HEK293 (cell line): ENCODE data around the gene PSORS1C1.

Experiments used
- CTCF ChIA-PET: fragments of 350-600 bp; formaldehyde crosslinking; extraction: SDS; loops from one replicate; lab custom pipeline; 2021; ENCODE audit warnings: antibody characterized with exemption; lab: Yijun Ruan, JAX
- POLR2A ChIA-PET: fragments of 300-600 bp; formaldehyde crosslinking; extraction: SDS; loops from one replicate; lab custom pipeline; 2020; ENCODE audit warnings: antibody characterized with exemption, inconsistent platforms; lab: Yijun Ruan, JAX
- H3K27ac ChIP-seq: fragments of 200-500 bp; sonication (Bioruptor generic); 2 replicates; pipeline ENCODE4 v1.5.1; 2014; ENCODE audit warnings: low read depth, low read length, control low read depth, inconsistent platforms; ENCODE audit errors: extremely low read depth
- H3K36me3 ChIP-seq, 2 experiments: fragments of 200-500 bp in 1 of 2; sonication (Bioruptor generic) in 1 of 2; 1 replicate in 1 of 2; 2 replicates in 1 of 2; pipeline ENCODE4 v1.5.1; 2014 to 2017; ENCODE audit warnings: inconsistent platforms in 2 of 2, low read length in 2 of 2; ENCODE audit not compliant: control insufficient read depth in 2 of 2, insufficient read depth in 1 of 2
- H3K4me1 ChIP-seq: fragments of 200-500 bp; sonication (Bioruptor generic); 2 replicates; pipeline ENCODE4 v1.5.1; 2014; ENCODE audit warnings: mild to moderate bottlenecking, low read length, inconsistent platforms; ENCODE audit not compliant: control insufficient read depth, insufficient read depth
- H3K4me3 ChIP-seq: 2 replicates; pipeline ENCODE4 v1.5.1; 2011; ENCODE audit warnings: low read depth, mild to moderate bottlenecking, control low read depth, low read length, moderate library complexity
- H3K9me3 ChIP-seq: fragments of 200-500 bp; sonication (Bioruptor generic); 2 replicates; pipeline ENCODE4 v1.5.1; 2014; ENCODE audit warnings: low read depth, low read length, inconsistent platforms; ENCODE audit not compliant: control insufficient read depth, insufficient read depth
- SCRT2 ChIP-seq: fragments of 450-650 bp; formaldehyde crosslinking; IDR thresholded peaks from 2 replicates; pipeline ENCODE4 v1.5.1; 2016; ENCODE audit warnings: missing biosample characterization, missing genetic modification characterization
- SETDB1 ChIP-seq: IDR thresholded peaks from one replicate; pipeline ENCODE4 v1.6.1; 2017; ENCODE audit warnings: mild to moderate bottlenecking, low read length, moderate library complexity, mixed read lengths; ENCODE audit not compliant: insufficient read length
- ZBTB21 ChIP-seq: fragments of 450-650 bp; formaldehyde crosslinking; IDR thresholded peaks from 2 replicates; pipeline ENCODE4 v1.5.1; 2017; ENCODE audit warnings: missing biosample characterization, missing genetic modification characterization
- ZFHX2 ChIP-seq: fragments of 450-650 bp; formaldehyde crosslinking; conservative IDR thresholded peaks from 2 replicates; pipeline ENCODE4 v1.5.1; 2016; ENCODE audit warnings: missing biosample characterization, missing genetic modification characterization
- ZNF112 ChIP-seq: fragments of 450-650 bp; formaldehyde crosslinking; IDR thresholded peaks from 2 replicates; pipeline ENCODE4 v1.5.0; 2017; ENCODE audit warnings: missing biosample characterization, missing genetic modification characterization
- ZNF175 ChIP-seq: fragments of 450-650 bp; formaldehyde crosslinking; IDR thresholded peaks from 2 replicates; pipeline ENCODE4 v1.5.1; 2016; ENCODE audit warnings: missing biosample characterization, missing genetic modification characterization
- ZNF23 ChIP-seq: fragments of 450-650 bp; formaldehyde crosslinking; IDR thresholded peaks from 2 replicates; pipeline ENCODE4 v1.5.1; 2016; ENCODE audit warnings: missing biosample characterization, missing genetic modification characterization, borderline replicate concordance
- ZNF341 ChIP-seq: fragments of 450-650 bp; formaldehyde crosslinking; IDR thresholded peaks from 2 replicates; pipeline ENCODE4; 2016; ENCODE audit warnings: low read depth, missing biosample characterization, missing genetic modification characterization
- ZNF366 ChIP-seq: fragments of 450-650 bp; formaldehyde crosslinking; conservative IDR thresholded peaks from 2 replicates; pipeline ENCODE4 v1.5.1; 2016; ENCODE audit warnings: missing biosample characterization, missing genetic modification characterization
- ZNF391 ChIP-seq: fragments of 450-650 bp; formaldehyde crosslinking; IDR thresholded peaks from 2 replicates; pipeline ENCODE4 v1.5.1; 2016; ENCODE audit warnings: low read depth, missing biosample characterization, missing genetic modification characterization, borderline replicate concordance
- ZNF423 ChIP-seq: fragments of 450-650 bp; formaldehyde crosslinking; IDR thresholded peaks from 2 replicates; pipeline ENCODE4 v1.5.1; 2016; ENCODE audit warnings: missing biosample characterization, missing genetic modification characterization
- ZNF501 ChIP-seq: fragments of 450-650 bp; formaldehyde crosslinking; IDR thresholded peaks from 2 replicates; pipeline ENCODE4 v1.5.1; 2016; ENCODE audit warnings: missing biosample characterization, missing genetic modification characterization
- ZNF548 ChIP-seq: fragments of 450-650 bp; formaldehyde crosslinking; IDR thresholded peaks from 2 replicates; pipeline ENCODE4 v1.5.1; 2016; ENCODE audit warnings: missing biosample characterization, missing genetic modification characterization
- ZNF654 ChIP-seq: fragments of 450-650 bp; formaldehyde crosslinking; IDR thresholded peaks from 2 replicates; pipeline ENCODE4 v1.5.1; 2016; ENCODE audit warnings: low read depth, missing biosample characterization, missing genetic modification characterization
- TF ChIP-seq, protein P1 (sequence below): fragments of 450-650 bp; formaldehyde crosslinking; conservative IDR thresholded peaks from 2 replicates; pipeline ENCODE4 v1.5.1; 2016; ENCODE audit warnings: low read depth, missing biosample characterization, missing genetic modification characterization
- TF ChIP-seq, protein P2 (sequence below): fragments of 450-650 bp; formaldehyde crosslinking; IDR thresholded peaks from 2 replicates; pipeline ENCODE4 v1.5.1; 2017; ENCODE audit warnings: missing biosample characterization, mild to moderate bottlenecking, missing genetic modification characterization, moderate library complexity
- TF ChIP-seq, protein P3 (sequence below): fragments of 450-650 bp; formaldehyde crosslinking; IDR thresholded peaks from 2 replicates; pipeline ENCODE4 v1.5.1; 2016; ENCODE audit warnings: missing biosample characterization, missing genetic modification characterization
- TF ChIP-seq, protein P4 (sequence below): fragments of 450-650 bp; formaldehyde crosslinking; IDR thresholded peaks from 2 replicates; pipeline ENCODE4 v1.5.1; 2016; ENCODE audit warnings: missing biosample characterization, missing genetic modification characterization, borderline replicate concordance

Gene PSORS1C1

DNA sequence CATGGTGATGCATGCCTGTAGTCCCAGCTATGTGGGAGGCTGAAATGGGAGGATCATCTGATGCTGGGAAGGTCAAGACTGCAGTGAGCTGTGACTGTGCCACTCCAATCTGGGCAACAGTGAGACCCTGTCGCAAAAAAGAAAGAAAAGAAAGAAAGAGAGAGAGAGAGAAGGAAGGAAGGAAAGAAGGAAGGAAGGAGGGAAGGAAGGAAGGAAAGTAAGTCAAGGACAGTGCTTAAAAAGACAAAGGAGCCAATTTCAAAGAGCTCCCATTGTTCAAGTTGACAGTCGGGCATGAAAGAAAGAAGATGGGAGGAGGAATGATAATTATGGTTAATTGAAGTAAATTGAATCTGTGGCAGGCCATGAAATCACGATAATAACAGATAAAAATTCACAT, 18.4 kb upstream of the PSORS1C1 start:
- Histone ChIP-seq H3K9me3 (no peaks in the 10 kb centered on the region), H3K4me1 (no peaks in the 10 kb centered on the region), H3K27ac (no peak overlapping the region), H3K4me3 (no peak overlapping the region), H3K36me3 (no peaks in the 10 kb centered on the region)
- ChIA-PET POLR2A (no interaction called here), CTCF (interaction anchor here (0.5 to 5.3 kb wide), 10 partner anchors 9 to 563 kb away, joined by 3 to 29 read pairs (median 3); no protein-coding TSS in a partner anchor)
- TF ChIP-seq ZBTB21 (tag by site-specific recombination) (no peak), ZNF501 (no peak), ZNF23 (tag by site-specific recombination) (no peak), ZNF341 (tag by site-specific recombination) (no peak), ZFHX2 (no peak), ZNF112 (no peak), ZNF366 (tag by site-specific recombination) (peak; percentile 76)
- TF ChIP-seq, protein P1, sequence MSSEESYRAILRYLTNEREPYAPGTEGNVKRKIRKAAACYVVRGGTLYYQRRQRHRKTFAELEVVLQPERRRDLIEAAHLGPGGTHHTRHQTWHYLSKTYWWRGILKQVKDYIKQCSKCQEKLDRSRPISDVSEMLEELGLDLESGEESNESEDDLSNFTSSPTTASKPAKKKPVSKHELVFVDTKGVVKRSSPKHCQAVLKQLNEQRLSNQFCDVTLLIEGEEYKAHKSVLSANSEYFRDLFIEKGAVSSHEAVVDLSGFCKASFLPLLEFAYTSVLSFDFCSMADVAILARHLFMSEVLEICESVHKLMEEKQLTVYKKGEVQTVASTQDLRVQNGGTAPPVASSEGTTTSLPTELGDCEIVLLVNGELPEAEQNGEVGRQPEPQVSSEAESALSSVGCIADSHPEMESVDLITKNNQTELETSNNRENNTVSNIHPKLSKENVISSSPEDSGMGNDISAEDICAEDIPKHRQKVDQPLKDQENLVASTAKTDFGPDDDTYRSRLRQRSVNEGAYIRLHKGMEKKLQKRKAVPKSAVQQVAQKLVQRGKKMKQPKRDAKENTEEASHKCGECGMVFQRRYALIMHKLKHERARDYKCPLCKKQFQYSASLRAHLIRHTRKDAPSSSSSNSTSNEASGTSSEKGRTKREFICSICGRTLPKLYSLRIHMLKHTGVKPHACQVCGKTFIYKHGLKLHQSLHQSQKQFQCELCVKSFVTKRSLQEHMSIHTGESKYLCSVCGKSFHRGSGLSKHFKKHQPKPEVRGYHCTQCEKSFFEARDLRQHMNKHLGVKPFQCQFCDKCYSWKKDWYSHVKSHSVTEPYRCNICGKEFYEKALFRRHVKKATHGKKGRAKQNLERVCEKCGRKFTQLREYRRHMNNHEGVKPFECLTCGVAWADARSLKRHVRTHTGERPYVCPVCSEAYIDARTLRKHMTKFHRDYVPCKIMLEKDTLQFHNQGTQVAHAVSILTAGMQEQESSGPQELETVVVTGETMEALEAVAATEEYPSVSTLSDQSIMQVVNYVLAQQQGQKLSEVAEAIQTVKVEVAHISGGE = no peak

DNA sequence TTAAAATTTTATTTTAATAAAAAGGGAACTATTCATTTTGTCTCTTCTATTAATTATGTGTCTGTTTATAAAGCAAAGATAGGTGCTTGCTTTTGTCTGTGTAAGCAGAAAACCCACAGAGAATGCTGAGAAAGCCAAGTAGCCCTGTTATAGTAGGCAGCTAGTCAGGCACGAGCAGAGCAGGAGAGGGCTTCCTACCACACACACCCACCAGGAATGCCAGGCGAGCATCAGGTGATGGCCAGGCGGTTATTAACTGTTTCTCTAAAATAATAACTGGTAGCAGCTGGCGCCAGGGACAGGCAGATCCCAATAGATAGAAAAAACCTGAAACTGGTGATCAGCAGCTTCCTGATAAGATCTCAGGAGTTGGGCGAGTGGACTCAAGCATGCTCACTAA, 17.9 kb upstream of the PSORS1C1 start:
- Histone ChIP-seq H3K4me3 (no peak overlapping the region), H3K27ac (no peak overlapping the region), H3K4me1 (no peaks in the 10 kb centered on the region), H3K9me3 (no peaks in the 10 kb centered on the region), H3K36me3 (no peaks in the 10 kb centered on the region)
- CTCF ChIA-PET = interaction anchor here (0.5 to 5.3 kb wide), 10 partner anchors 10 to 563 kb away, joined by 3 to 29 read pairs (median 3); no protein-coding TSS in a partner anchor
- POLR2A ChIA-PET = interaction anchor here (0.7 kb wide), 1 partner anchor 409 kb away, joined by 5 read pairs; no protein-coding TSS in a partner anchor
- no peak for TF ChIP-seq SETDB1
- TF ChIP-seq, protein P2, sequence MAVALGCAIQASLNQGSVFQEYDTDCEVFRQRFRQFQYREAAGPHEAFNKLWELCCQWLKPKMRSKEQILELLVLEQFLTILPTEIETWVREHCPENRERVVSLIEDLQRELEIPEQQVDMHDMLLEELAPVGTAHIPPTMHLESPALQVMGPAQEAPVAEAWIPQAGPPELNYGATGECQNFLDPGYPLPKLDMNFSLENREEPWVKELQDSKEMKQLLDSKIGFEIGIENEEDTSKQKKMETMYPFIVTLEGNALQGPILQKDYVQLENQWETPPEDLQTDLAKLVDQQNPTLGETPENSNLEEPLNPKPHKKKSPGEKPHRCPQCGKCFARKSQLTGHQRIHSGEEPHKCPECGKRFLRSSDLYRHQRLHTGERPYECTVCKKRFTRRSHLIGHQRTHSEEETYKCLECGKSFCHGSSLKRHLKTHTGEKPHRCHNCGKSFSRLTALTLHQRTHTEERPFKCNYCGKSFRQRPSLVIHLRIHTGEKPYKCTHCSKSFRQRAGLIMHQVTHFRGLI (tag by site-specific recombination) = no peak
- TF ChIP-seq ZNF548 = no peak
- TF ChIP-seq, protein P3, sequence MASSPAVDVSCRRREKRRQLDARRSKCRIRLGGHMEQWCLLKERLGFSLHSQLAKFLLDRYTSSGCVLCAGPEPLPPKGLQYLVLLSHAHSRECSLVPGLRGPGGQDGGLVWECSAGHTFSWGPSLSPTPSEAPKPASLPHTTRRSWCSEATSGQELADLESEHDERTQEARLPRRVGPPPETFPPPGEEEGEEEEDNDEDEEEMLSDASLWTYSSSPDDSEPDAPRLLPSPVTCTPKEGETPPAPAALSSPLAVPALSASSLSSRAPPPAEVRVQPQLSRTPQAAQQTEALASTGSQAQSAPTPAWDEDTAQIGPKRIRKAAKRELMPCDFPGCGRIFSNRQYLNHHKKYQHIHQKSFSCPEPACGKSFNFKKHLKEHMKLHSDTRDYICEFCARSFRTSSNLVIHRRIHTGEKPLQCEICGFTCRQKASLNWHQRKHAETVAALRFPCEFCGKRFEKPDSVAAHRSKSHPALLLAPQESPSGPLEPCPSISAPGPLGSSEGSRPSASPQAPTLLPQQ = no peak
- no peak for TF ChIP-seq SCRT2

DNA sequence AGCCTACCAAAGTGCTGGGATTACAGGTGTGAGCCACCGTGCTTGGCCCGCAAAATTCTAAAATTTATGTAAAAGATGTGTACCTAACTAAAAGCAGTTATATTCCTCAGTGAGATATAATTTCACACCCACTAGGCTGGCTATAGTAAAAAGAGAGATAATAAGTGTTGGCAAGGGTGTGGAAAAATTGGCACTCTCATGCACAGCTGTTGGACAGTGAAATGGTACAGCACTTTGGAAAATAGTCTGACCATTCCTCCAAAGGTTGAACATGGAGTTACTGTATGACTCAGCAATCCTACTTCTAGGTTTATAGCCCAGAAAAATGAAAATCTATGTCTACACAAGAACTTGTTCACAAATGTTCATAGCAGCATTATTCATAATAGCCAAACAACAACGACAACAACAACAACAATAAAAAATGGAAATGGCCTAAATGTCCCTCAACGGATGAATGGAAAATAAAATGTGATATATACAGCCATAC, 16.1 kb upstream of the PSORS1C1 start:
- CTCF ChIA-PET = interaction anchor here (0.7 to 1.2 kb wide), 3 partner anchors 15 to 419 kb away, joined by 4 read pairs; no protein-coding TSS in a partner anchor
- H3K9me3 ChIP-seq = no peaks in the 10 kb centered on the region
- no peak for TF ChIP-seq SETDB1
- TF ChIP-seq ZNF654 (tag by site-specific recombination) = no peak
- TF ChIP-seq ZNF391 = no peak
- TF ChIP-seq ZNF423 = no peak
- no peak for TF ChIP-seq ZNF175
- TF ChIP-seq, protein P4, sequence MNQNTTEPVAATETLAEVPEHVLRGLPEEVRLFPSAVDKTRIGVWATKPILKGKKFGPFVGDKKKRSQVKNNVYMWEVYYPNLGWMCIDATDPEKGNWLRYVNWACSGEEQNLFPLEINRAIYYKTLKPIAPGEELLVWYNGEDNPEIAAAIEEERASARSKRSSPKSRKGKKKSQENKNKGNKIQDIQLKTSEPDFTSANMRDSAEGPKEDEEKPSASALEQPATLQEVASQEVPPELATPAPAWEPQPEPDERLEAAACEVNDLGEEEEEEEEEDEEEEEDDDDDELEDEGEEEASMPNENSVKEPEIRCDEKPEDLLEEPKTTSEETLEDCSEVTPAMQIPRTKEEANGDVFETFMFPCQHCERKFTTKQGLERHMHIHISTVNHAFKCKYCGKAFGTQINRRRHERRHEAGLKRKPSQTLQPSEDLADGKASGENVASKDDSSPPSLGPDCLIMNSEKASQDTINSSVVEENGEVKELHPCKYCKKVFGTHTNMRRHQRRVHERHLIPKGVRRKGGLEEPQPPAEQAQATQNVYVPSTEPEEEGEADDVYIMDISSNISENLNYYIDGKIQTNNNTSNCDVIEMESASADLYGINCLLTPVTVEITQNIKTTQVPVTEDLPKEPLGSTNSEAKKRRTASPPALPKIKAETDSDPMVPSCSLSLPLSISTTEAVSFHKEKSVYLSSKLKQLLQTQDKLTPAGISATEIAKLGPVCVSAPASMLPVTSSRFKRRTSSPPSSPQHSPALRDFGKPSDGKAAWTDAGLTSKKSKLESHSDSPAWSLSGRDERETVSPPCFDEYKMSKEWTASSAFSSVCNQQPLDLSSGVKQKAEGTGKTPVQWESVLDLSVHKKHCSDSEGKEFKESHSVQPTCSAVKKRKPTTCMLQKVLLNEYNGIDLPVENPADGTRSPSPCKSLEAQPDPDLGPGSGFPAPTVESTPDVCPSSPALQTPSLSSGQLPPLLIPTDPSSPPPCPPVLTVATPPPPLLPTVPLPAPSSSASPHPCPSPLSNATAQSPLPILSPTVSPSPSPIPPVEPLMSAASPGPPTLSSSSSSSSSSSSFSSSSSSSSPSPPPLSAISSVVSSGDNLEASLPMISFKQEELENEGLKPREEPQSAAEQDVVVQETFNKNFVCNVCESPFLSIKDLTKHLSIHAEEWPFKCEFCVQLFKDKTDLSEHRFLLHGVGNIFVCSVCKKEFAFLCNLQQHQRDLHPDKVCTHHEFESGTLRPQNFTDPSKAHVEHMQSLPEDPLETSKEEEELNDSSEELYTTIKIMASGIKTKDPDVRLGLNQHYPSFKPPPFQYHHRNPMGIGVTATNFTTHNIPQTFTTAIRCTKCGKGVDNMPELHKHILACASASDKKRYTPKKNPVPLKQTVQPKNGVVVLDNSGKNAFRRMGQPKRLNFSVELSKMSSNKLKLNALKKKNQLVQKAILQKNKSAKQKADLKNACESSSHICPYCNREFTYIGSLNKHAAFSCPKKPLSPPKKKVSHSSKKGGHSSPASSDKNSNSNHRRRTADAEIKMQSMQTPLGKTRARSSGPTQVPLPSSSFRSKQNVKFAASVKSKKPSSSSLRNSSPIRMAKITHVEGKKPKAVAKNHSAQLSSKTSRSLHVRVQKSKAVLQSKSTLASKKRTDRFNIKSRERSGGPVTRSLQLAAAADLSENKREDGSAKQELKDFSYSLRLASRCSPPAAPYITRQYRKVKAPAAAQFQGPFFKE (tag by site-specific recombination) = no peak

More for the DNA sequence above, 16.1 kb upstream of the PSORS1C1 start:
- POLR2A ChIA-PET = no interaction called here
- Histone ChIP-seq H3K4me1 (no peaks in the 10 kb centered on the region), H3K36me3 (no peaks in the 10 kb centered on the region), H3K27ac (no peak overlapping the region), H3K4me3 (no peak overlapping the region)
